Stimulated activated CD4-positive, alpha-beta T cell treated with anti-CD3 and anti-CD28 coated beads, Interleukin-15, amount 100 ng/mL, for 48 hours (primary cell): ENCODE measurements around the gene GMCL1.
"Not testable (repeated sequence)": the region's sequence is repeated elsewhere in the genome, so short reads cannot be mapped to it uniquely, and the experiment has no call there.

ENCODE experiments used
- DNase-seq, 2 donors: peaks; one replicate each; pipeline ENCODE4 v3.0.0-alpha.2; 2020; ENCODE audit warnings: low read depth in 2 of 2

The GMCL1 gene

DNA sequence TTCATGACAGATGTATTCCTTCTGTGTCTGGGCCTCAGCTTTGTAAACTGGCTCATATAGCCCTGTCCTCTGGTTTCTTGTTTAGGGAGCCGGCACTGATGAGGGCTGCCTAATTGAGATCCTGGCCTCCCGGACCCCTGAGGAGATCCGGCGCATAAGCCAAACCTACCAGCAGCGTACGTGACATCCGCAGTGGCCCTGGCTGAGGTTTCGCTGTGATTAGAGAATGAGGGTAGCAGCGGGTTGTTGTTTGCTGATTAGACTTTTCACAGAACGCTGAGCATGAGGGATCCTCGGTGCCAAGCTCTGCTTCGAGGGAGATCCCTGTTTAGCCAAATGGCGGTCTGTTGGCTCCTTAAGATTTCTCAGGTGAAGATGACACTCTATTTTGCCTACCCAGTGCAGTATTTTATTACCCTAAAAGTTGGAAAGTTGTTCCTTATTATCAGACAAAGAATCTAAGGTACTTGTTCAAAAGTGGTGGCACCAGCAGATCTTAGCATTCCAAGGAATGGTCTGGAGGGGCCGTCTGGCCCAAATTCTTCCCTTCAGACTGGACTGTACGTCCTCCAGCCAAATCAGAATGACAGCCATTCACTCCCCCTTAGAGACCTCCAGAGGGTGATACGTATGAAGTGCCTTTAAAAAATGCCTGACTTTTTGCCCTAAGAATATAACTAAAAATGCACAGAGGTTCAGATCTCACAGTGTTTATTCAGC is 21.5 kb upstream of the GMCL1 start:
- DNase-seq = no peak

DNA sequence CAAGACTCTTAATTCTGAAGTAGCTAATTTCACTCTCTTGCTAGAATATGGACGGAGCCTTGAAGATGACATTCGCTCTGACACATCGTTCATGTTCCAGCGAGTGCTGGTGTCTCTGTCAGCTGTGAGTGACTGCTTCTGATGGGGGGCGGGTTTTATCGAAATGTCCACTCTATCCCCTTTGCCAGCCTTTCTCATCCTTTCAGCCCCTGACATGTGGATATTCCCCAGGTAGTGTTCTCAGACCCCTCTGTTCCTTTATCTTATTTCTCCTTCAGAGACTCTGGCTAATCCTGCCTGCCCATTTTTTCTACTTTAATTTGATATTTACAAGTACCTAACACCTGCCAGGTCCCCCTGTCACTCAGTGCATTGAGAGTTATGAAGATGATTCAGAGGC is 18.9 kb upstream of the GMCL1 start:
- DNase-seq = no peak

- no peak for DNase-seq
Observed at GRCh38 chr2:69811018-69811417, 18.4 kb upstream of the GMCL1 start.

DNA sequence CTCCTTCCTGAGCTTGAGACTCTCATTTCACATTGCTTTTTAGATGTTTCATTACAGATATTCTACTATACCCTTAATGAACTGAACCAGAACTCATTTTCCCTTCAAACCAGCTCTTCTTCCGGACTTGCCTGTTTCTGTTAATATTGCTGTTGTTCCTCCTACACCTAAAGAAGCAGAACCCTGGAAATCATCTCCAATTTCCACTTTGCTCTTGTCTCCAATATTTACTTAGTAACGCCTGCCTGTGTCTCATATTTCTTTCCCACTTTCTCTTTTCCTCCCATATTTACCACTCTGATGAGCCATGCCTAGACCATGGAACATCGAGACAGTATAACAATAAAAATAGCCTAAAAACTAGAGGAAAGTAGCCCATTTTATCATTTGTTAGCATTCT is 17.9 kb upstream of the GMCL1 start:
- no peak for DNase-seq

DNA sequence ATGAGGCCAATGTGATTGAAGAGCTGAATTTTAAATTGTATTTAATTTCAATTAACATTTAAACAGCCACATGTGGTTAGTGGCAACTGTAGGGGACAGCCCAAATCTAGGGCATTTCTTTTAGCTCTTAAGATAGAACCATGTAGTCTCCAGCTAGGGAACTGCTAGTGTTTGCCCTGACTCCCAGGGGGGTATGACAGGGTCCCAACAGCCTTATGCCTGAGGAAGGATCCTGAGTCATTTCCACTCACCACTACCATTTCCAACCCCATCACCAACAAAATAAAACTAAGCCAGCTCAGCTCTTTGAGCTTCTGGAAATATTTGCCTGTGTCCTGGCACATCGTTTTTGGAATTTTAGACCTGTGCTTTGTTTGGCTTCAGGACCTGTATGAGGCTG is 13.7 kb upstream of the GMCL1 start:
- DNase-seq = no peak

GRCh38 chr2:69816923-69817542 is 12.4 kb upstream of the GMCL1 start:
- peak; percentile 63 to 68 for DNase-seq

DNA sequence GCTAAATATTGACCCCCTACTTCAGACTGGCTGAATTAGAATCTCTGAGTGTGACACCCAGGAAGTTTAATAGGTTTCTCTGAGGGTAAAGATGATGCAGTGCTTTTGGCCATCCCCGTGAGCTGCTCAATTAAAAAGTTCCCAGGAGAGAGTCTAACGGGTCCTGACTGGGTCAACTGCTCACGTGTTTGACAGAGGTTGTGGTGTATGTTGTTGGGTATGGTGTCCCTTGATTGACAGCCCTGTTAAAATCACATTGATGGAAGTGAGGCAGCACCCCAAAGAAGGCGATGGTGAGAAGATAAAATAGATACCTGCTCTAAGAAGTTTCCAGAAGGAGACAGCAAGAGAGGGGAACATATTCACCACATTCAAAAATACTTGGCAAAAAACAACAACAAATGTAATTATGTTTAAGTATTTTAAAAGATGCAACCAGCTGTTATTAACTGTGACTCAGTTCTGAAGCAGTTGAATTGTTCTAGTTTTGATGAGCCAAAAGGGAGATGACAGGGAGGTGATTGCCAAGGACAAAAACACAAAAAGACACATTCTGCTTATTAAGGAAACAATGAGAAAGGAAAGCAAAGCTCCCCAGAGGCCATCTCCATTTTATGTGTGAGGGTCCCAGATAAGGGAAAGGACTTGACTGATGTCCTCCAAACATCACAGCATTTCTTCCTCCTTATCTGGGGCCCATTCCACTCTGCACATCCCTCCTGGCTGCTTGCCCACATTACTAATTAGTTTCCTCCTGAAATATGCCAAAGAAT is 11.5 kb upstream of the GMCL1 start:
- DNase-seq = no peak

DNA sequence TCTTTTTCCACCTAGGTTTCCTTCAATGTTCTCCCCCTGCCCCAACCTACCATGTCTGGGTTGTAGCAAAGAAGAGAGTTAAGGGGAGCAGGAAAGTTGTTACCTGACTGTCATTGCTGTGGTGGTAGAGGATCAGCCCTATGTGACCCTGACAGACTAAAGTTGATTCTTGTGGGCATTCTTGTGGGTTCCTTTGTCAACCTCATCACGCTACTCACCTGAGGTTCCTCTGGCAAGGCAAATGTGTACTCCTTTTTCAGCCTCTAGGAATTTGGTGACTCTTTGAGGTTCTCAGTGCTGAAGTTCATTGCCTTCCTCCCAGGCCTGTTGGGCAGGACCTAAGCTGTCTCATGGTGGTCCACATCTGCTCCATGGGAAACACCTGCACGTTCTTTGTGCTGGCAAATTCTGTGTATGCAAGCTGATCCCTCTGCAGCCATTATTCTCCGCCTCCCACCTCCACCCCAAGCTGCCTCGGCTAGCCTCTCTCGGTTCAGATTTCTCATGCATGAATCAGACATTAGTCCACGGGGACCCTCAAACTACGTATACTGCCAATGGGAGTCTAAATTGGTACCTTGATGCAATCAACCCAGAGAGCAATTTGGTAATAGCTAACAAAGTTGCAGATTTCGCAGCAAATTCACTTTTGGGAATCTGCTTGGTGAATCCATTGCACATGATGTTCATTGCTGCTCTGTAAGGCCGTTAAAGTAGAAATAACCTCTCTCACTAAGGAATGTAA is 1.5 kb upstream of the GMCL1 start:
- DNase-seq = no peak

DNA sequence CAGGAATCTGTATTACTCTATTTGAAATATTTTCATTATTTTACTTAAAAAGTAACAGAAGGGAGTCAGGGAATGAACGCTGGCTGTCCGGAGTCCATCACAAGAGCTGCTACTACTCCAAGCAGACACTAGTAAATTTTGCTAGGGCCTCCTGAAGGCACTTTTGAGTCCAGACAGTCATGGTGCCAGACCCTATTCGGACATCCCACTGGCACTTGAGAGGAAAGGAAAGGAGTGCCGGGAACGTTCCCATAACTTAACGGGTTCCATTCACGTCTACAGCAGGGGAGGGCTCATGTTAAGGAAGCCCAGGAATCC is 563 bp upstream of the GMCL1 start:
- DNase-seq = no peak

DNA sequence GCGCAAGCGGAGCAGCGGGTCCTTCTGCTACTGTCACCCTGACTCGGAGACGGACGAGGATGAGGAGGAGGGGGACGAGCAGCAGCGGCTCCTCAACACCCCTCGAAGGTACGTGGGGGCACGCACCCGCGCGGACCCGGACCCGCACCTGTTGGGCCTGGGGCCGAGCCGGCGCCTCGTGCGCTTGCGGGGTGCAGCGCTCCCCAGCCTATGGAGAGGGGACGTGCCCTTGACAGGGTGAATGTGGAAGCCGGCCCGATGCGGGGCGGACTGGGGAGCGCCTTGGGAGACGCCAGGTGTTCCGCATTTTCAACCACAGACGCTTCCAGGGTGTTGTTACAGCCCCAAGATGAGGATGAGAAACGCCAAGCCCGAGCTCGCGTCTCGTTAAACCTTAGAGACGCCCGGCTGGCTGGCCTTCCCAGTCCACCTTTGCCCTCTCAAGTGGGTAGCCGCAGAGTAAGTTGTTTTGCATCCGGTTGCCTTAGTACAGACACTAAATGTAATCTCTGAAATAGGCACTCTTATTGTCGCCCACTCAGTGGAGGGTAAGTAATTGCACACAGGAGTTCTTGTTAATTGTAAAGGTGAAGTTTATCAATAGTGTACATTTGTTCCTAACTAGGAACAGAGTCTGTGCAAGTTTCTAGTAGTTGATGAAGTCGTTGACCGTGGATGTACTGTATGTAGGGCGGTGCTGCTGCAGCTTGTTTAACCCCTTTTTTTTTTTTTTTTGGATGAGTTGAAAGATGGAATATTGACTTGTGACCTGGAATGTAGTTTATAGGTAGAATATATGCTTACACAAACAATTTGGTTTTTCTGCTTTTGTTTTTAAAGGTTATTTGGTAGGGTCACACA is 815 bp downstream of the GMCL1 start:
- peak in 1 of 2 donors; percentile 21 for DNase-seq

GRCh38 chr2:69830906-69831241 is 1.4 kb downstream of the GMCL1 start:
- not testable (repeated sequence) for DNase-seq

DNA sequence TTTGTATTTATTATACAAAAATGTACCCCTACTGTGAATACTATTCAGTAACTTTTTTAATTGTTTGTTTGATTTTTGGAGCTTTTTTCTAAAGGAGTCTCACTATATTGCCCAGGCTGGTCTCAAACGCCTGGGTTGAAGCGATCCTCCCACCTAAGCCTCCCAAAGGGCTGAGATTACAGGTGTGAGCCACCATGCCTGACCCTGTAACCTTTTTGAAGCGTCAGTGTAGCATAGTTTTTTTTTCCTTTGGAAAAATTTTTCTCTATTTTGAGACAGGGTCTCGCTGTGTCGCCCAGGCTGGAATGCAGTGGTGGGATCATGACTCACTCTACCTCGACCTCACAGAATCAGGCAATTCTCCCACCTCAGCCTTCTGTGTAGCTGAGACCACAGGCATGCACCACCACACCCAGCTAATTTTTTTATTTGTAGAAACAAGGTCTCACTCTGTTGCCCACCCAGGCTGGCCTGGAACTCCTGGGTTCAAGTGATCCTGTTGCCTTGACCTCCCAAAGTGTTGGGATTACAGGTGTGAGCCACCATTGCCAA is 2.0 kb downstream of the GMCL1 start:
- no peak for DNase-seq

- no peak for DNase-seq
Observed at GRCh38 chr2:69833752-69834151, 4.3 kb downstream of the GMCL1 start.

DNA sequence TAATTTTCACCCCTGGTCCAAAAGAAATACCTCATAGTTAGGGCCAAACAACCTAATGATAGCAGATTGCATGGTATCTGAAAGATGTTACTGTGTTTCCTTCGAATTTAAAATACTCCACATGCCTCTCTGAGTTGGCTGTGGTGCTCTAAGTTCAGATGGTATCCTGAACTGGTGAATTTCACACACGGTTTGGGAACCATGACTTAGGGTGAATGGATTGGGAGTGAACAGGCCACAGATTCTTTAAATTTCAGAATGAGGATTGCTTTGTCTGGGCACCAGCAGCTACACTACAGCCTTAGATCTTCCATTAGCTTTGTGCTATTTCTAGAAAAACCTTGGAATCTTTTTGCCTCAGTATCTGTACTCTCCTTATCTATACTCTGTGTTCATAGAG is 6.2 kb downstream of the GMCL1 start:
- DNase-seq = no peak

GRCh38 chr2:69836316-69836715 is 6.9 kb downstream of the GMCL1 start:
- DNase-seq = no peak

DNA sequence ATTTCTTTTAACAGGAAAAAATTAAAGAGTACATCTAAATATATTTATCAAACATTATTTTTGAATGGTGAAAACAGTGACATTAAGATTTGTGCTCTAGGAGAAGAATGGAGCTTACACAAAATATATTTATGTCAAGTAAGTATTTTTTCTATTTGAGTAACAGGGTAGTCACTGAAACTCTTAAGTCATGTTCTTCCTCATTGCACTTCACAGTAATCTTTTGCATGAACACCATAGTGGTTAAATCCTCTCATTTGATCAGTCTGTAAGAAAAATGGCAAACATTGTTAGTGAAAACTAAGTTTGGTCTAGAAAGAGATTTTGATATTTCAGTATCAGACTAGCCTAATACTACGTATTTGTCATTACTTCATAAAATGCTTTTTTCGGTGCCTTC is 8.1 kb downstream of the GMCL1 start:
- DNase-seq = no peak

GRCh38 chr2:69843993-69844392 is 14.5 kb downstream of the GMCL1 start:
- DNase-seq = no peak

DNA sequence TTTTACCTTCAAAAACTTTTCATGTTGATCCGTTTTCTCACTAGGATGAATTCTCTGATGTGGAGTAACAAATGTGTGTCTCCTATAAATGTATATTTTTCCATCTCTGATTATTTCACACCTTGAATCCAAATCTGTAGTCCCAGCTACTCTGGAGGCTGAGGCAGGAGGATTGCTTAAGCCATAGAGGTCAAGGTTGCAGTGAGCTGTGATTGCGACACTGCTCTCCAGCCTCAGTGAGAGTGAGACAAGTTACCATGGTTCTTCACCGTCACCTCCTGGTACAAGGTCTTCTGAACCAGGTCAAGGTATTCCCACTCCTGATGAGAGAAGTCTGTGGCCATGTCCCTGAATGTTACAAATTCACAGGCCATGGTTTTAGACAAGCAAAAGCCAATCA is 15.1 kb downstream of the GMCL1 start:
- no peak for DNase-seq

DNA sequence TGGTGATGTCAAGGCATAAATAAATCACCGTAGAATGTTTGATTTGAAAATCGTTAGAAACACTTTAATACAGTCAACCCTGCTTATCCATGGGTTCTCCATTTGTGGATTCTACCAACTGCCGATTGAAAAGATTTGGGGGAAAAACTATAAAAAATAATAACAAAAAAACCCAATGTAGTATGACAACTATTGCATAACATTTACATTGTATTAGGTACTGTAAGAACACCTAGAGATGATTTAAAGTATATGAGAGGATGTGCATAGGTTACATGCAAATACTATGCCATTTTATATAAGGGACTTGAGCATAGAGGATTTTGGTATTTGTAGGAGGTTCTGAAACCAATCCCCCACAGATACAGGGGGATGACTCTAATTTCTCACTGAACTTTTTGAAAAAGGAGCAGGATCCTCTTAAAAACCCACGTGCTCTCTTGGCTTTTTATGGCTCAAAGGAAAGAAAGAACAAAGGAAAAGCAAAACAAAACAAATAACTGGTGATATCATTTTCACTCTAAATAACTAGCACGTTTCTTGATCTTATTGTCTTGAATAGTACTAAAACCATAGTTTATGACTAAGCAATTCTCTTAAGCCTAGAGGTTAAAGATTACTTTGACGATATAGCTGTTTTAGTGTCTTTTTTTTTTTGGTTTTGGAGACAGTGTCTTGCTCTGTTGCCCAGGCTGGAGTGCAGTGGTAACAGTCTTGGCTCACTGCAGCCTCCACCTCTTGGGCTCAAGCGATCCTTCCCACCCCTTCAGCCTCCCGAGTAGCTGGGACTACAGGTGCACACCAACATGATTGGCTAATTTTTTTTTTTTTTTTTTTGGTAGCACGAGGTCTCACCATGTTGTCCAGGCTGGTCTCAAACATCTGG is 17.0 kb downstream of the GMCL1 start:
- no peak for DNase-seq

- no peak for DNase-seq
Observed at GRCh38 chr2:69847068-69847828, 17.8 kb downstream of the GMCL1 start.
